ENCODE results near the gene DIP2C. TPM values are rescaled to one million over a fixed set of nuclear protein-coding genes. Genes with fewer than 3 reads are reported as not detected.

Gene DIP2C
- total RNA-seq, 4 donors from 2014 or later: 10.5 to 40.5 (median 19.5) TPM

DNA sequence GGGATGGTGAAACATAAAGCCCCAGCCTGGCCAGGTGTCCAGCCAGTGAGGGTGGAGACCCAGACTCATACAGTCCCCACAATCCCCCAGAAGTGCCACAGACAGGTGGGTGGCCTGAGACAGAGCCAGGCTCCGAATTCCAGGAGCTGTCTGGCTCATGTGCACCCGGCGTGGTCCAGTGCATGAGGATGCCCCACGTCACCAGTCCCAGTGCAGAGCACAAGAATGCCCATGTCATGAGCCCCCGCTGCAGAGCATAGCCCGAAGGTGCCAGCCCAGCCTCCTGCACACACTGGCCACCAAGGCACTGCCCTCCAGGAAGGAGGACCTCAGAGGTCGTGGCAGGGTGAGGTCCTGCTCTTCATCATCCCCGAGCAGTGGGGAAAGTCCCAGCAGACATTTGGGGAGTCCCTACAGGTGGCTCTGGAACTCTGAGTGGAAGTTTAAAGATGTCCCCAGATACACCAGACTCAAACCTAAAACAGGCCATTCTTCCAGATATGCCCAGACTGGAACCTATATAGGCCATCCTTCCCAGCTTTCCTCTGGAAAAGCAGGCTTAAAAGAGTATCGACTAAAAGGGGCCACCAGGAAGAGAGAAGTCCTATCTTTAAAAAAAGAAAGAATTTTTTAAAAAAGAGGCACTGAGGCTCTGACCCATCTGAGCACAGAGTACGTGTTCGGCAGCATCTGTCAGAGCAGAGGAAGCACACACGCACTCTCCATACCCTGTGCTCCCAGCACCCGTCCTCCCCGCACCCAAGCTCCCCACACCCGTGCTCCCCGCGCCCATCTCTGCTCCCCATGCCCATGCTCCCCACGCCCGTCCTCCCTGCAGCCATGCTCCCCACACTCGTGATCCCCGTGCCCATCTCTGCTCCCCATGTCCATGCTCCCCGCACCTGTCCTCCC is 11.5 kb downstream of the DIP2C start:
- intact Hi-C loops (cut with DNase I; ENCODE audit: low total_unique reads): no loop called here
- Histone ChIP-seq H3K9me3 (no peaks in the 10 kb centered on the region), H3K4me1 (no peaks in the 10 kb centered on the region), H3K4me3 (no peak overlapping the region), H3K27ac (no peak overlapping the region), H3K36me3 (no peaks in the 10 kb centered on the region), H3K27me3 (no peaks in the 10 kb centered on the region)
- no peak for DNase-seq
- TF ChIP-seq POLR2A (IDR thresholded peaks at IDR 0.05): no peak
- TF ChIP-seq, protein P1, sequence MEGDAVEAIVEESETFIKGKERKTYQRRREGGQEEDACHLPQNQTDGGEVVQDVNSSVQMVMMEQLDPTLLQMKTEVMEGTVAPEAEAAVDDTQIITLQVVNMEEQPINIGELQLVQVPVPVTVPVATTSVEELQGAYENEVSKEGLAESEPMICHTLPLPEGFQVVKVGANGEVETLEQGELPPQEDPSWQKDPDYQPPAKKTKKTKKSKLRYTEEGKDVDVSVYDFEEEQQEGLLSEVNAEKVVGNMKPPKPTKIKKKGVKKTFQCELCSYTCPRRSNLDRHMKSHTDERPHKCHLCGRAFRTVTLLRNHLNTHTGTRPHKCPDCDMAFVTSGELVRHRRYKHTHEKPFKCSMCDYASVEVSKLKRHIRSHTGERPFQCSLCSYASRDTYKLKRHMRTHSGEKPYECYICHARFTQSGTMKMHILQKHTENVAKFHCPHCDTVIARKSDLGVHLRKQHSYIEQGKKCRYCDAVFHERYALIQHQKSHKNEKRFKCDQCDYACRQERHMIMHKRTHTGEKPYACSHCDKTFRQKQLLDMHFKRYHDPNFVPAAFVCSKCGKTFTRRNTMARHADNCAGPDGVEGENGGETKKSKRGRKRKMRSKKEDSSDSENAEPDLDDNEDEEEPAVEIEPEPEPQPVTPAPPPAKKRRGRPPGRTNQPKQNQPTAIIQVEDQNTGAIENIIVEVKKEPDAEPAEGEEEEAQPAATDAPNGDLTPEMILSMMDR (IDR thresholded peaks at IDR 0.05): no peak

DNA sequence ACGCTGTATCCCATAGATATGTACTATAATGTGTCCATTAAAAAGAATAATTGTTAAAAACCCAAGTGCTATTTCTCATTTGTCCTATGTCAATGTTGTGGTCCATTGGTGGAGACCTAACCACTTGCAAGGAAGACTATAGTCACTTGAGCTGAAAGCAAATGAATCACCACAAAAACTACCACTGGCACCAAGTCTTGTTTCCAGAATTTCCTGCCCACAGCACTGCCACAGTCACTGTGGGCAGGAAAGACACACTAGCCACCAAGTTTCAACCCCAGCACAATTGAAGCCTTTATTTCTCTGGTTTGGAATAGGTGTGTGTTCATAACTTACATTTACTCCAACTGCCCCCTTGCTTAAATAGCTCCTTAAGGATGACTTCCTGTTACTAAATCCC is 12.4 kb downstream of the DIP2C start:
- intact Hi-C loops (cut with DNase I; ENCODE audit: low total_unique reads): no loop called here
- H3K27ac ChIP-seq: no peak overlapping the region
- H3K27me3 ChIP-seq: no peaks in the 10 kb centered on the region
- TF ChIP-seq, protein P1 (IDR thresholded peaks at IDR 0.05): no peak
- no peak for TF ChIP-seq POLR2A (IDR thresholded peaks at IDR 0.05)
- no peak overlapping the region for H3K4me3 ChIP-seq
- H3K36me3 ChIP-seq: no peaks in the 10 kb centered on the region
- DNase-seq: no peak
- no peaks in the 10 kb centered on the region for H3K4me1 ChIP-seq
- H3K9me3 ChIP-seq: no peaks in the 10 kb centered on the region

GRCh38 chr10:676178-676577 is 13.3 kb downstream of the DIP2C start:
- H3K4me3 ChIP-seq: no peak overlapping the region
- no peaks in the 10 kb centered on the region for H3K27me3 ChIP-seq
- no peaks in the 10 kb centered on the region for H3K4me1 ChIP-seq
- TF ChIP-seq, protein P1 (IDR thresholded peaks at IDR 0.05): no peak
- TF ChIP-seq POLR2A (IDR thresholded peaks at IDR 0.05): no peak
- intact Hi-C loops (cut with DNase I; ENCODE audit: low total_unique reads): no loop called here
- no peak overlapping the region for H3K27ac ChIP-seq
- no peaks in the 10 kb centered on the region for H3K9me3 ChIP-seq
- DNase-seq: no peak
- no peaks in the 10 kb centered on the region for H3K36me3 ChIP-seq

GRCh38 chr10:675532-675931 is 13.9 kb downstream of the DIP2C start:
- H3K4me1 ChIP-seq: no peaks in the 10 kb centered on the region
- intact Hi-C loops (cut with DNase I; ENCODE audit: low total_unique reads): no loop called here
- TF ChIP-seq POLR2A (IDR thresholded peaks at IDR 0.05): no peak
- TF ChIP-seq, protein P1 (IDR thresholded peaks at IDR 0.05): no peak
- H3K27me3 ChIP-seq: no peaks in the 10 kb centered on the region
- no peak for DNase-seq
- no peak overlapping the region for H3K4me3 ChIP-seq
- no peaks in the 10 kb centered on the region for H3K9me3 ChIP-seq
- H3K27ac ChIP-seq: no peak overlapping the region
- H3K36me3 ChIP-seq: no peaks in the 10 kb centered on the region

GRCh38 chr10:673492-673891 is 16.0 kb downstream of the DIP2C start:
- H3K4me1 ChIP-seq: no peaks in the 10 kb centered on the region
- no peaks in the 10 kb centered on the region for H3K36me3 ChIP-seq
- DNase-seq: no peak
- no peaks in the 10 kb centered on the region for H3K9me3 ChIP-seq
- H3K4me3 ChIP-seq: no peak overlapping the region
- no peaks in the 10 kb centered on the region for H3K27me3 ChIP-seq
- H3K27ac ChIP-seq: no peak overlapping the region
- TF ChIP-seq POLR2A (IDR thresholded peaks at IDR 0.05): no peak
- TF ChIP-seq, protein P1 (IDR thresholded peaks at IDR 0.05): no peak
- intact Hi-C loops (cut with DNase I; ENCODE audit: low total_unique reads): no loop called here
